HepG2 (cell line): ENCODE data around the gene MARK2. TPM values are rescaled to one million over a fixed set of nuclear protein-coding genes. Genes with fewer than 3 reads are reported as not detected.

Source experiments
- EHMT2 ChIP-seq: fragments of 200-600 bp; sonication (generic); IDR thresholded peaks from 2 replicates; pipeline ENCODE4 v1.7.0; 2017; ENCODE audit warnings: antibody characterized with exemption, low read depth, low read length, borderline replicate concordance
- HMG20B ChIP-seq: conservative IDR thresholded peaks from 2 replicates; pipeline ENCODE4 v1.6.1; 2016; ENCODE audit warnings: missing genetic modification reagents, missing compliant biosample characterization
- IRF2 ChIP-seq: IDR thresholded peaks from 2 replicates; pipeline ENCODE4 v1.6.1; 2018; ENCODE audit warnings: missing genetic modification reagents, missing compliant biosample characterization
- JARID2 ChIP-seq: sonication (generic); formaldehyde crosslinking; IDR thresholded peaks from 2 replicates; pipeline ENCODE4 v1.8.1; 2023; ENCODE audit warnings: missing genetic modification reagents, inconsistent platforms; ENCODE audit not compliant: insufficient replicate concordance
- KAT7 ChIP-seq: IDR thresholded peaks from 2 replicates; pipeline ENCODE4 v1.6.1; 2018; ENCODE audit warnings: borderline replicate concordance, missing compliant biosample characterization
- NAIF1 ChIP-seq: sonication (generic); formaldehyde crosslinking; IDR thresholded peaks from 2 replicates; pipeline ENCODE4 v1.5.0; 2020; ENCODE audit warnings: mild to moderate bottlenecking, missing genetic modification reagents, borderline replicate concordance
- NFYB ChIP-seq: sonication (generic); formaldehyde crosslinking; IDR thresholded peaks from 2 replicates; pipeline ENCODE4 v1.4.0; 2020; ENCODE audit warnings: missing genetic modification reagents
- NR2F2 ChIP-seq: IDR thresholded peaks from 2 replicates; pipeline ENCODE4 v1.6.1; 2012; ENCODE audit warnings: low read depth, inconsistent platforms, borderline replicate concordance
- RCOR2 ChIP-seq: IDR thresholded peaks from 2 replicates; pipeline ENCODE4 v1.6.1; 2016; ENCODE audit warnings: missing biosample characterization, missing genetic modification reagents
- REST ChIP-seq, 2 experiments: IDR thresholded peaks; 2 replicates each; pipeline ENCODE4 v1.6.1; 2011 to 2012; ENCODE audit warnings: low read length in 2 of 2, borderline replicate concordance in 1 of 2, low read depth in 1 of 2, mild to moderate bottlenecking in 1 of 2, moderate library complexity in 1 of 2
- U2AF2 ChIP-seq: fragments of 200-400 bp; formaldehyde crosslinking; IDR thresholded peaks from 2 replicates; pipeline ENCODE4 v1.6.1; 2017; ENCODE audit warnings: low read depth, mild to moderate bottlenecking, low read length
- YEATS2 ChIP-seq: sonication (generic); formaldehyde crosslinking; IDR thresholded peaks from 2 replicates; pipeline ENCODE4 v1.4.0; 2020; ENCODE audit warnings: missing genetic modification reagents, borderline replicate concordance
- ZBTB14 ChIP-seq: sonication (generic); formaldehyde crosslinking; IDR thresholded peaks from 2 replicates; pipeline ENCODE4 v1.4.0; 2020; ENCODE audit warnings: missing genetic modification reagents
- ZNF326 ChIP-seq: sonication (generic); formaldehyde crosslinking; IDR thresholded peaks from 2 replicates; pipeline ENCODE4 v1.4.0; 2020; ENCODE audit warnings: missing genetic modification reagents, borderline replicate concordance
- ZNF430 ChIP-seq: sonication (generic); formaldehyde crosslinking; IDR thresholded peaks from 2 replicates; pipeline ENCODE4 v1.9.0; 2021; ENCODE audit warnings: mild to moderate bottlenecking, missing genetic modification reagents
- ZNF460 ChIP-seq: sonication (generic); formaldehyde crosslinking; IDR thresholded peaks from 2 replicates; pipeline ENCODE4 v1.5.1; 2020; ENCODE audit warnings: missing genetic modification reagents, mild to moderate bottlenecking, borderline replicate concordance
- ZNF660 ChIP-seq: sonication (generic); formaldehyde crosslinking; IDR thresholded peaks from 2 replicates; pipeline ENCODE4 v1.5.1; 2020; ENCODE audit warnings: mild to moderate bottlenecking, low read depth, missing genetic modification reagents, borderline replicate concordance
- polyA plus RNA-seq, 8 experiments: library from polyadenylated mRNA; depleted of rRNA in 3 of 8; stranded (reverse) in 7 of 8; unstranded in 1 of 8; fragments of >200 nt; fragmentation: Illumina TruSeq in 4 of 8; extraction: Trizol in 4 of 8; gene quantifications; 2 replicates each; pipeline versions ENCODE4 v1.2.1 to v1.2.3, GENCODE V29; 2011 to 2016; ENCODE audit warnings: low read depth in 4 of 8, missing spikeins in 1 of 8, mixed read lengths in 1 of 8; ENCODE audit not compliant: insufficient read depth in 1 of 8
- total RNA-seq, 5 experiments: library from RNA; depleted of rRNA; stranded (reverse); fragments of >200 nt; fragmentation: Illumina TruSeq; extraction: Trizol; gene quantifications; 2 replicates each; pipeline ENCODE4 v1.2.3, GENCODE V29; 2016; ENCODE audit warnings: low read depth in 1 of 5
- TF ChIP-seq, protein P1 (sequence below): sonication (generic); formaldehyde crosslinking; conservative IDR thresholded peaks from 2 replicates; pipeline ENCODE4 v1.4.0; 2020; ENCODE audit warnings: missing genetic modification reagents

MARK2 gene
- total and polyA plus RNA-seq, 2 of the 13 experiments (the other 11 are each of a cell fraction or from before 2014, with no cell fraction given): 13.5 to 13.9 TPM

DNA sequence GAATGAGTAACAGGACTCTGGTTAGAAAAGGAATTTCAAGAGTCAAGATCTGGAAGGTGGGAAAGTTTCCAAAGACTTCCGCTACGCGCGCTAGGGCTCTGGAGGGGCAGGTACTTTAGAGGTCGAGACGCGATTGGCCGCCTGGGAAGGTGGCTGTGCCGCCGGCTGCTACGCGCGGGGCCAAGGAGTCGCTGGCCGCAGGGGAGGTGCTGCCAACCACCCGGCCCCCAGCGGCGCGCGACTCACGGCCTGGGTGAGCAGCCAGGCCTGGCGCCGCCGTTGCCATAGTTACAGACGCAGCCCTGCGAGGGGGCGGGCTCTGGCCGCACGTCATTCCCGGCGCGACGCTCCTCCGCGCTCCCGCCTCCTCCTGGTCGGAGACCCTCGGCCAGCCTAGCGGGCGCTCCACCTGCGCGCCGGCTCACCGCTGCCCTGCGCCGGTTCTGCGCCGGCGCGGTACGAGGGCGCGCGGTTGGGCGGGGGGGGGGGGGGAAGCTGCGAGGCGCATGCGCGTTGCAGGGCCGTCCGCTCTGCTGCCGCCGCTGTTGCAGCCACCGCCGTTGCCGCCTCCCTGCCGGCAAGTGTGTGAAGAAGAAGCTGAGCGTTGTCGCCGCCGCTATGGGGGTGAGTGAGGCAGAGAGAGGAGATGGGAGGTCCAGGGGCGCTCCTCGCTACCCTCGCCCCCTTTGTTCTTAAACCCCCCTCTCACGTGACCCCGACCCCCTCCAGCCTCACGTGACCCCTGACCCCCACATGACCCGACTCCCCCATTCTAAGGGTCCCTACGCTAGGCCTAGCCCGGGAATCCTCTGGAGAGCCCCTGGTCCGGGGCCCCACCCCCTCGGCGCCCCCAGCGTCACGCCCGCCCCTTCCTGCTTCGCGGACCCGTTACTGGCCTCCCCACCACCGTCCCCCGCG is 99.8 kb downstream of the MARK2 start, which contains the start of gene NAA40 (continued):
- no peak for TF ChIP-seq ZNF660
- no peak for TF ChIP-seq U2AF2
- peak; percentile 35; the same call in 1 of the 2 replicates for TF ChIP-seq YEATS2 (CRISPR knock-in tag)
- TF ChIP-seq RCOR2 (CRISPR knock-in tag): no peak
- TF ChIP-seq ZNF326 (CRISPR knock-in tag): no peak
- TF ChIP-seq ZBTB14: peak; percentile 76
- TF ChIP-seq ZNF460: no peak
- no peak for TF ChIP-seq KAT7 (CRISPR knock-in tag)
- TF ChIP-seq REST (IDR thresholded peaks at IDR 0.05; ENCODE audit: borderline replicate concordance in 1 of 2, low read depth in 1 of 2, low read length in 2 of 2): 0 out of 4 replicates have a peak, but pooled peaks of 1 of the 2 experiments have one; percentile 17
- peak; percentile 69 for TF ChIP-seq NFYB (CRISPR knock-in tag)
- TF ChIP-seq ZNF430 (CRISPR knock-in tag): peak; percentile 91
- 0 out of 2 replicates have a peak, but pooled peaks have one; percentile 41 for TF ChIP-seq IRF2 (CRISPR knock-in tag)
- TF ChIP-seq, protein P1, sequence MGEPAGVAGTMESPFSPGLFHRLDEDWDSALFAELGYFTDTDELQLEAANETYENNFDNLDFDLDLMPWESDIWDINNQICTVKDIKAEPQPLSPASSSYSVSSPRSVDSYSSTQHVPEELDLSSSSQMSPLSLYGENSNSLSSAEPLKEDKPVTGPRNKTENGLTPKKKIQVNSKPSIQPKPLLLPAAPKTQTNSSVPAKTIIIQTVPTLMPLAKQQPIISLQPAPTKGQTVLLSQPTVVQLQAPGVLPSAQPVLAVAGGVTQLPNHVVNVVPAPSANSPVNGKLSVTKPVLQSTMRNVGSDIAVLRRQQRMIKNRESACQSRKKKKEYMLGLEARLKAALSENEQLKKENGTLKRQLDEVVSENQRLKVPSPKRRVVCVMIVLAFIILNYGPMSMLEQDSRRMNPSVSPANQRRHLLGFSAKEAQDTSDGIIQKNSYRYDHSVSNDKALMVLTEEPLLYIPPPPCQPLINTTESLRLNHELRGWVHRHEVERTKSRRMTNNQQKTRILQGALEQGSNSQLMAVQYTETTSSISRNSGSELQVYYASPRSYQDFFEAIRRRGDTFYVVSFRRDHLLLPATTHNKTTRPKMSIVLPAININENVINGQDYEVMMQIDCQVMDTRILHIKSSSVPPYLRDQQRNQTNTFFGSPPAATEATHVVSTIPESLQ: no peak; the same call in 1 of the 2 replicates
- no peak for TF ChIP-seq NAIF1 (CRISPR knock-in tag)
- TF ChIP-seq JARID2 (CRISPR knock-in tag): no peak
- no peak for TF ChIP-seq EHMT2
- TF ChIP-seq NR2F2: peak; percentile 33; the same call in 1 of the 2 replicates
- TF ChIP-seq HMG20B (CRISPR knock-in tag): 0 out of 2 replicates have a peak, but pooled peaks have one; percentile 24
